Brain microvascular endothelial cell (primary cell): ENCODE data around the gene GFOD2.

Source experiments
- DNase-seq: peaks from one replicate; pipeline ENCODE4 v3.0.0-alpha.2; 2020
- H3K27ac ChIP-seq: fragments of 250-450 bp; sonication (Bioruptor Pico); 2 replicates; pipeline ENCODE4 v1.5.1; 2020; ENCODE audit warnings: mild to moderate bottlenecking, moderate library complexity
- H3K27me3 ChIP-seq: fragments of 250-450 bp; sonication (Bioruptor Pico); replicated peaks from 2 replicates; pipeline ENCODE4 v1.5.1; 2020; ENCODE audit warnings: mild to moderate bottlenecking
- H3K36me3 ChIP-seq: fragments of 250-450 bp; sonication (Bioruptor Pico); replicated peaks from 2 replicates; pipeline ENCODE4 v1.5.1; 2020; ENCODE audit warnings: mild to moderate bottlenecking
- H3K4me3 ChIP-seq: 2 replicates; pipeline ENCODE4 v1.5.1; 2011; ENCODE audit warnings: low read depth, mild to moderate bottlenecking, control low read depth, low read length, moderate library complexity
- in situ Hi-C: cut with HindIII; loops from 2 replicates; pipeline ENCODE4 v1.10.0; 2017; ENCODE audit warnings: low sequenced_read_pairs, low pct_ligation_motif_present
- TF ChIP-seq, protein P1 (sequence below): IDR thresholded peaks from 2 replicates; pipeline ENCODE4 v1.5.1; 2011; ENCODE audit warnings: low read depth, mild to moderate bottlenecking, moderate library complexity, low read length, control low read depth, inconsistent platforms; ENCODE audit errors: missing control alignments

Gene GFOD2

DNA sequence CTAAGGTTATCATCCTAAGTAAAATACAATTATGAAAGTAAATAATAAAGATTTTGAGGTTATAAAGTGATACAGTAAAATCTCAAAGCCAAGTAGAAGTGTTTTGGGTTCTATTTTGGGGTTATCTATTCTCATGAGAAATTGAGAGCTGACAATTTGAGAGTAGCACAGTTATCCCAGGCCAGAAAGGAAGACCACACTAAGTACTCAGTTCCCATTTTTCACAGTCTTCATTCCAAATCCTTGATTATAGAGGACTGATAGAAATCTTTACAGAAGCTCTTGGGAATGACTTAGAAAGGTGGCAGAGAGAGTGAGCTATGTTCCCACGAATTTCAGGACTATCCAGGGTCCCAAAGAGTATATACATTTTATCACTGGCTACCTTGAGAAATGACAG is 4.6 kb downstream of the GFOD2 start:
- TF ChIP-seq, protein P1, sequence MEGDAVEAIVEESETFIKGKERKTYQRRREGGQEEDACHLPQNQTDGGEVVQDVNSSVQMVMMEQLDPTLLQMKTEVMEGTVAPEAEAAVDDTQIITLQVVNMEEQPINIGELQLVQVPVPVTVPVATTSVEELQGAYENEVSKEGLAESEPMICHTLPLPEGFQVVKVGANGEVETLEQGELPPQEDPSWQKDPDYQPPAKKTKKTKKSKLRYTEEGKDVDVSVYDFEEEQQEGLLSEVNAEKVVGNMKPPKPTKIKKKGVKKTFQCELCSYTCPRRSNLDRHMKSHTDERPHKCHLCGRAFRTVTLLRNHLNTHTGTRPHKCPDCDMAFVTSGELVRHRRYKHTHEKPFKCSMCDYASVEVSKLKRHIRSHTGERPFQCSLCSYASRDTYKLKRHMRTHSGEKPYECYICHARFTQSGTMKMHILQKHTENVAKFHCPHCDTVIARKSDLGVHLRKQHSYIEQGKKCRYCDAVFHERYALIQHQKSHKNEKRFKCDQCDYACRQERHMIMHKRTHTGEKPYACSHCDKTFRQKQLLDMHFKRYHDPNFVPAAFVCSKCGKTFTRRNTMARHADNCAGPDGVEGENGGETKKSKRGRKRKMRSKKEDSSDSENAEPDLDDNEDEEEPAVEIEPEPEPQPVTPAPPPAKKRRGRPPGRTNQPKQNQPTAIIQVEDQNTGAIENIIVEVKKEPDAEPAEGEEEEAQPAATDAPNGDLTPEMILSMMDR: no peak
- H3K36me3 ChIP-seq: no peaks in the 10 kb centered on the region
- in situ Hi-C loops: loop anchor here (25.0 kb wide), 1 partner anchor 198 kb away; no protein-coding TSS in a partner anchor
- DNase-seq: no peak
- no peak overlapping the region for H3K4me3 ChIP-seq
- H3K27ac ChIP-seq: no peak overlapping the region
- no peaks in the 10 kb centered on the region for H3K27me3 ChIP-seq

DNA sequence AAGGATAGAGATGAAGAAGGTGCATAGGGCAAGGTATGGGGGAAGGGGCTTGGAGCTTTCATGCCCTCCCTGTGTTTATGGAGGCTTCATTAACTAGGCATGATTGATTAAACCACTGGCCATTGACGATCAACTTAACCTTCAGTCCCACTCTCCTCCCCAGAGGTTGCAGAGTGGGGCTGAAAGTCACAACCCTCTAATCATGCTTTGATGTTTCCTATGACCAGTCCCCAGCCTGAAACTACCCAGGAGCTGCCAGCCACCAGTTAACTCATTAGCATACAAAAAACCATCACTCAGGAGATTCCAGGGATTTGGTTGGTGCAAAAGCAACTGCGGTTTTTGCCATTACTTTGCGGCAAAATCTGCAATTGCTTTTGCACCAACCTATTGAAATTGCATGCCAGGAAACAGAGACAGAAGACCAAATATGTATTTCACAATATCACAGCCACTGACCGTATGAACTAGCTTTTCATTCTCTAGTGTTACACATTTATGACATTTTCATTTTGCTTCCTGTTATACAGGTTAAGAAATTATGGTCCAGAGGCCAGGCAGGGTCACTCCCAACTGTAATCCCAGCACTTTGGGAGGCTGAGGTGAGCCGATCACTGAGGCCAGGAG is 5.4 kb downstream of the GFOD2 start:
- Histone ChIP-seq H3K36me3 (no peaks in the 10 kb centered on the region), H3K4me3 (no peak overlapping the region), H3K27me3 (no peaks in the 10 kb centered on the region), H3K27ac (no peak overlapping the region)
- in situ Hi-C loops: loop anchor here (25.0 kb wide), 1 partner anchor 199 kb away; no protein-coding TSS in a partner anchor
- TF ChIP-seq, protein P1: no peak
- no peak for DNase-seq

GRCh38 chr16:67710607-67711006 is 8.5 kb downstream of the GFOD2 start:
- H3K36me3 ChIP-seq: no peaks in the 10 kb centered on the region
- H3K27me3 ChIP-seq: no peaks in the 10 kb centered on the region
- no peak for DNase-seq
- in situ Hi-C loops: loop anchor here (25.0 kb wide), 1 partner anchor 202 kb away; no protein-coding TSS in a partner anchor
- no peak overlapping the region for H3K27ac ChIP-seq
- no peak overlapping the region for H3K4me3 ChIP-seq
- TF ChIP-seq, protein P1: no peak

DNA sequence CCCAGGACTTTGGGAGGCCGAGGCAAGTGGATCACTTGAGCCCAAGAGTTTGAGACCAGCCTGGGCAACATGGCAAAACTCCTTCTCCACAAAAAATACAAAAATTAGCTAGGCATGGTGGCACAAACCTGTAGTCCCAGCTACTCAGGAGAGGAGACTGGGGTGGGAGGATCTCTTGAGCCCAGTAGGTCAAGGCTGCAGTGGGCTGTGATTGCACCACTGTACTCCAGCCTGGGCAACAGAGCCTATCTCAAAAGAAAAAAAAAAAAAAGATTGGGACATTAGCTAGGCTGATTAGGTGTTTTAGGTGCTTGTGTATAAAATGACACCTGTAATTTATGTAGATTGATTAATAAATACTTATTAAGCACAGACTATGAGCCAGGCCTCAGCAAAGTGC is 10.1 kb downstream of the GFOD2 start:
- no peak for DNase-seq
- Histone ChIP-seq H3K27ac (no peak overlapping the region), H3K36me3 (no peaks in the 10 kb centered on the region), H3K27me3 (no peaks in the 10 kb centered on the region), H3K4me3 (no peak overlapping the region)
- in situ Hi-C loops: loop anchor here (25.0 kb wide), 1 partner anchor 203 kb away; no protein-coding TSS in a partner anchor
- TF ChIP-seq, protein P1: no peak

DNA sequence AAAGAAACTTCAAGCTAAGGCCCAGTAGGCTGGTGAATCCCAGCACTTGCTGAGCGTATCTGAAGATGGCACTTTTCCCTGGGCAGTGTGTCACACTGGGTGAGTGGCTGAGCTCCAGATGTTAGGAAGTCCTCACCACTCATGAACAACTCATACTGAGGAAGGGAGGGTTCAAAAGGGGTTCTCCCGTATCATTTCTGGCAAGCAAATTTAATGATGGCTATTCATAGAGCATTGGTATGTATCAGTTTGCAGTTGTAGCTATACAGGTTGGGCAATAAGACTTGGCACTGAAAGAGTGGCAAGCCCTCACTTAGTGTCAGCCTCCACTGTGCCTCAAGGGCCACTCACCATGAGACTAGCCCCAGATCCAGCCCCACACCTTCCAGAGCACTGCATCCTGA is 10.7 kb downstream of the GFOD2 start:
- Histone ChIP-seq H3K27me3 (no peaks in the 10 kb centered on the region), H3K4me3 (no peak overlapping the region), H3K27ac (no peak overlapping the region), H3K36me3 (no peaks in the 10 kb centered on the region)
- in situ Hi-C loops: loop anchor here (25.0 kb wide), 1 partner anchor 204 kb away; no protein-coding TSS in a partner anchor
- DNase-seq: no peak
- TF ChIP-seq, protein P1: no peak

- in situ Hi-C loops: loop anchor here (25.0 kb wide), 1 partner anchor 205 kb away; no protein-coding TSS in a partner anchor
- H3K4me3 ChIP-seq: no peak overlapping the region
- H3K27me3 ChIP-seq: no peaks in the 10 kb centered on the region
- H3K27ac ChIP-seq: no peak overlapping the region
- H3K36me3 ChIP-seq: no peaks in the 10 kb centered on the region
- no peak for DNase-seq
- TF ChIP-seq, protein P1: no peak
Observed at GRCh38 chr16:67707790-67708189, 11.3 kb downstream of the GFOD2 start.
